ENCODE results near the gene ZNF804B.

DNA sequence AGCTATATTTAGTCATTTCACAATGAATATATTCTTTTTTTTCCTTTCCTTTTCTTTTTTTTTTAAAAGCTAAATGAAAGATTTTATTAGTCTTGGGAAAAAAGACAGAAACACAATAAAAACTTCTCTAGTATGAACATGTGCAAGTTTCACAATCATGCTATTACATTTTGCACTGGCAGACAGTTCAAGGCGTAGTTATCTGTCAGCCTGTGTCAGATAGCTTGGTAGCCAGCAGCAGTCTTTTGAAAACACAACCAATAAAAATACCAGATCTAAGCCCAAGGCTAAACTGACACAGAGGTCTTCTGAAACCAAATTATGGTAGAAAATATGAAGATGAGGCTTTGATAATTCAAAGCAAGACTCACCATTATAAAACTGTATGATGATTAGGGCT, 241.8 kb downstream of the ZNF804B start:
- TF ChIP-seq POLR2A (IDR thresholded peaks at IDR 0.05) (no peak), CTCF (IDR thresholded peaks at IDR 0.05) (no peak)

All from esophagus squamous epithelium (tissue), 4 donors.